Loucy (cell line): ENCODE data around the gene TAF1B.

Experiments used
- H2AFZ ChIP-seq: fragments of 200-600 bp; sonication (generic); 2 replicates; pipeline ENCODE4 v1.6.0; 2016; ENCODE audit warnings: antibody characterized with exemption, mild to moderate bottlenecking, low read length, moderate library complexity
- H3F3A ChIP-seq: fragments of 200-600 bp; 2 replicates; pipeline ENCODE4 v1.6.0; 2016; ENCODE audit warnings: antibody characterized with exemption, low read depth, mild to moderate bottlenecking
- H3K27me3 ChIP-seq: fragments of 200-600 bp; sonication (generic); 2 replicates; pipeline ENCODE4 v1.6.1; 2014; ENCODE audit warnings: low read length, mild to moderate bottlenecking; ENCODE audit not compliant: insufficient read depth, poor library complexity, severe bottlenecking
- H3K36me3 ChIP-seq: fragments of 200-600 bp; sonication (generic); 2 replicates; pipeline ENCODE4 v1.6.1; 2016; ENCODE audit warnings: low read length; ENCODE audit not compliant: insufficient read depth
- H3K4me1 ChIP-seq: fragments of 200-600 bp; sonication (generic); 2 replicates; pipeline ENCODE4 v1.5.1; 2014; ENCODE audit warnings: low read length, mild to moderate bottlenecking; ENCODE audit not compliant: insufficient read depth, poor library complexity, severe bottlenecking
- H3K4me2 ChIP-seq: fragments of 200-600 bp; sonication (generic); 2 replicates; pipeline ENCODE4 v1.6.0; 2014; ENCODE audit warnings: antibody characterized with exemption, low read length, low read depth, mild to moderate bottlenecking; ENCODE audit not compliant: poor library complexity, severe bottlenecking
- H3K4me3 ChIP-seq: fragments of 200-600 bp; sonication (generic); 2 replicates; pipeline ENCODE4 v1.5.1; 2014; ENCODE audit warnings: low read length, mild to moderate bottlenecking, mixed read lengths; ENCODE audit not compliant: poor library complexity, severe bottlenecking
- H3K79me2 ChIP-seq: fragments of 200-600 bp; sonication (generic); 2 replicates; pipeline ENCODE4 v1.6.1; 2014; ENCODE audit warnings: low read length; ENCODE audit not compliant: insufficient read depth
- H3K9ac ChIP-seq: fragments of 200-600 bp; sonication (generic); 2 replicates; pipeline ENCODE4 v1.6.0; 2014; ENCODE audit warnings: mild to moderate bottlenecking, low read depth, low read length, moderate library complexity; ENCODE audit not compliant: poor library complexity, severe bottlenecking
- H3K9me2 ChIP-seq: fragments of 200-600 bp; sonication (generic); replicated peaks from 2 replicates; pipeline ENCODE4 v1.6.1; 2016; ENCODE audit warnings: low read depth, low read length, mixed read lengths
- H3K9me3 ChIP-seq: fragments of 200-600 bp; sonication (generic); 2 replicates; pipeline ENCODE4 v1.6.1; 2014; ENCODE audit warnings: mild to moderate bottlenecking, antibody characterized with exemption, low read length, low read depth; ENCODE audit not compliant: insufficient read depth
- H4K20me1 ChIP-seq: fragments of 200-600 bp; sonication (generic); 2 replicates; pipeline ENCODE4 v1.6.0; 2014; ENCODE audit warnings: antibody characterized with exemption, low read length, mild to moderate bottlenecking; ENCODE audit not compliant: insufficient read depth, poor library complexity, severe bottlenecking
- CTCF ChIP-seq: fragments of 200-600 bp; sonication (generic); conservative IDR thresholded peaks from 2 replicates; pipeline ENCODE4 v1.5.1; 2014; ENCODE audit warnings: mild to moderate bottlenecking, antibody characterized with exemption, low read length
- EZH2phosphoT487 ChIP-seq: fragments of 200-600 bp; IDR thresholded peaks from 2 replicates; pipeline ENCODE4 v1.6.1; 2018; ENCODE audit warnings: antibody characterized with exemption, mild to moderate bottlenecking, moderate library complexity, borderline replicate concordance

The TAF1B gene

GRCh38 chr2:9971105-9971818 lies 128.0 kb downstream of the TAF1B start:
- H4K20me1 ChIP-seq, result no peaks in the 10 kb centered on the region
- H3F3A ChIP-seq, result peaks cover 7% of the 10 kb centered on the region
- H3K9me2 ChIP-seq, result no peaks in the 10 kb centered on the region
- peaks cover 6% of the 10 kb centered on the region; the same call in 1 of the 2 replicates for H3K36me3 ChIP-seq
- H3K4me3 ChIP-seq, result no peak overlapping the region
- H3K9me3 ChIP-seq, result no peaks in the 10 kb centered on the region
- H3K79me2 ChIP-seq, result no peaks in the 10 kb centered on the region
- peaks cover 33% of the 10 kb centered on the region for H3K4me1 ChIP-seq
- H2AFZ ChIP-seq, result no peak overlapping the region
- H3K27me3 ChIP-seq, result no peaks in the 10 kb centered on the region
- no peak overlapping the region for H3K9ac ChIP-seq
- no peak overlapping the region for H3K4me2 ChIP-seq
- TF ChIP-seq CTCF (no peak), EZH2phosphoT487 (no peak)

GRCh38 chr2:9971890-9972289 lies 128.6 kb downstream of the TAF1B start:
- no peak overlapping the region for H3K9ac ChIP-seq
- H3F3A ChIP-seq, result peaks cover 3% of the 10 kb centered on the region; the same call in 1 of the 2 replicates
- peaks cover 6% of the 10 kb centered on the region; the same call in 1 of the 2 replicates for H3K36me3 ChIP-seq
- no peaks in the 10 kb centered on the region for H3K9me2 ChIP-seq
- TF ChIP-seq CTCF (no peak), EZH2phosphoT487 (no peak)
- no peaks in the 10 kb centered on the region for H4K20me1 ChIP-seq
- no peak overlapping the region for H3K4me3 ChIP-seq
- H3K79me2 ChIP-seq, result no peaks in the 10 kb centered on the region
- H2AFZ ChIP-seq, result no peak overlapping the region
- H3K4me1 ChIP-seq, result peaks cover 27% of the 10 kb centered on the region
- no peaks in the 10 kb centered on the region for H3K9me3 ChIP-seq
- no peak overlapping the region for H3K4me2 ChIP-seq
- H3K27me3 ChIP-seq, result no peaks in the 10 kb centered on the region

- Histone ChIP-seq H3K36me3 (peaks cover 6% of the 10 kb centered on the region; the same call in 1 of the 2 replicates), H3K9me2 (no peaks in the 10 kb centered on the region), H3K4me1 (peaks cover 17% of the 10 kb centered on the region), H3K9ac (no peak overlapping the region), H3K79me2 (no peaks in the 10 kb centered on the region), H2AFZ (no peak overlapping the region), H3K9me3 (no peaks in the 10 kb centered on the region), H4K20me1 (no peaks in the 10 kb centered on the region), H3K4me3 (no peak overlapping the region), H3K27me3 (no peaks in the 10 kb centered on the region), H3K4me2 (no peak overlapping the region), H3F3A (no peaks in the 10 kb centered on the region)
- TF ChIP-seq EZH2phosphoT487 (no peak), CTCF (no peak)
Observed at GRCh38 chr2:9972621-9973479, 129.6 kb downstream of the TAF1B start.
